A172 (cell line): ENCODE measurements around the gene TARS2. TPM values are rescaled to one million over a fixed set of nuclear protein-coding genes. Genes with fewer than 3 reads are reported as not detected.

Experiments
- DNase-seq: peaks from one replicate; pipeline ENCODE4 v3.0.0-alpha.2; 2015; ENCODE audit warnings: low spot score
- total RNA-seq: library from RNA; depleted of rRNA; stranded (reverse); fragments of >200 nt; shearing (Covaris generic); gene quantifications from 2 replicates; pipeline ENCODE4 v1.2.3, GENCODE V29; 2014

Gene TARS2
- total RNA-seq, 1 experiment from 2014 or later, result 32.1 TPM

- peak; percentile 95 for DNase-seq
These were observed 21.0 kb downstream of the TARS2 start, which contains the start of gene ECM1 for GRCh38 chr1:150507912-150508864. TSS of gene ECM1 (plus strand) at chr1:150508109. CDS start at chr1:150508210, 101 bp downstream.

- DNase-seq, result no peak
These were observed 21.8 kb downstream of the TARS2 start for GRCh38 chr1:150508982-150509381.

- no peak for DNase-seq
These were observed 24.3 kb downstream of the TARS2 start for GRCh38 chr1:150511551-150511950.

GRCh38 chr1:150511985-150512660 is 24.9 kb downstream of the TARS2 start:
- no peak for DNase-seq

- no peak for DNase-seq
These were observed 25.6 kb downstream of the TARS2 start for GRCh38 chr1:150512846-150513245.

GRCh38 chr1:150513351-150513791 is 26.2 kb downstream of the TARS2 start:
- peak; percentile 79 for DNase-seq

GRCh38 chr1:150514260-150514659 is 27.0 kb downstream of the TARS2 start:
- no peak for DNase-seq

GRCh38 chr1:150514913-150515327 is 27.7 kb downstream of the TARS2 start:
- DNase-seq, result no peak

- peak; percentile 94 for DNase-seq
These were observed 28.3 kb downstream of the TARS2 start, which contains the start of gene FALEC for GRCh38 chr1:150515328-150516049. TSS of gene FALEC (plus strand) at chr1:150515752.

- DNase-seq, result no peak
These were observed 28.9 kb downstream of the TARS2 start for GRCh38 chr1:150516050-150516591.

- no peak for DNase-seq
These were observed 29.4 kb downstream of the TARS2 start for GRCh38 chr1:150516616-150517015.

GRCh38 chr1:150521196-150521968 is 34.2 kb downstream of the TARS2 start:
- DNase-seq, result no peak

GRCh38 chr1:150525348-150525747 is 38.1 kb downstream of the TARS2 start:
- no peak for DNase-seq

GRCh38 chr1:150528196-150528595 is 41.0 kb downstream of the TARS2 start:
- peak; percentile 51 for DNase-seq

- peak; percentile 79 for DNase-seq
These were observed 41.8 kb downstream of the TARS2 start for GRCh38 chr1:150529017-150529416.

- no peak for DNase-seq
These were observed 43.4 kb downstream of the TARS2 start for GRCh38 chr1:150530491-150531159.

GRCh38 chr1:150532860-150533259 is 45.6 kb downstream of the TARS2 start:
- no peak for DNase-seq

- no peak for DNase-seq
These were observed 46.8 kb downstream of the TARS2 start for GRCh38 chr1:150534002-150534401.

- peak; percentile 88 for DNase-seq
These were observed 48.5 kb downstream of the TARS2 start for GRCh38 chr1:150535511-150536287.
